Mesenchymal stem cell (in vitro differentiated cells and primary cell): Measurements from ENCODE around the gene SLC7A9.

Experiments
- DNase-seq: peaks from one replicate; pipeline ENCODE4 v3.0.0-alpha.2; 2013
- H2AFZ ChIP-seq: one replicate; pipeline ENCODE4 v1.6.1; 2013; ENCODE audit warnings: low read depth, mild to moderate bottlenecking, control low read depth, inconsistent platforms, low read length, moderate library complexity
- H2AK5ac ChIP-seq: 2 replicates; pipeline ENCODE4 v1.6.1; 2013; ENCODE audit warnings: low read length, moderate library complexity, mild to moderate bottlenecking, inconsistent platforms; ENCODE audit not compliant: severe bottlenecking
- H2BK120ac ChIP-seq: one replicate; pipeline ENCODE4 v1.6.1; 2013; ENCODE audit warnings: low read depth, mild to moderate bottlenecking, inconsistent platforms, low read length, moderate library complexity
- H2BK12ac ChIP-seq, 2 experiments: one replicate each; pipeline ENCODE4 v1.6.1; 2013; ENCODE audit warnings: inconsistent platforms in 2 of 2, low read length in 2 of 2, mild to moderate bottlenecking in 2 of 2, moderate library complexity in 2 of 2, control low read depth in 1 of 2
- H2BK15ac ChIP-seq: one replicate; pipeline ENCODE4 v1.6.1; 2013; ENCODE audit warnings: mild to moderate bottlenecking, low read depth, inconsistent platforms; ENCODE audit not compliant: poor library complexity, severe bottlenecking
- H2BK5ac ChIP-seq: 2 replicates; pipeline ENCODE4 v1.6.1; 2013; ENCODE audit warnings: low read depth, mild to moderate bottlenecking, low read length, control low read depth, inconsistent platforms; ENCODE audit not compliant: poor library complexity, severe bottlenecking
- H3K14ac ChIP-seq, 2 experiments: one replicate each; pipeline ENCODE4 v1.6.1; 2013; ENCODE audit warnings: inconsistent platforms in 2 of 2, low read length in 2 of 2, control low read depth in 1 of 2, mild to moderate bottlenecking in 1 of 2, moderate library complexity in 1 of 2
- H3K18ac ChIP-seq, 2 experiments: one replicate each; pipeline ENCODE4 v1.6.1; 2013; ENCODE audit warnings: inconsistent platforms in 2 of 2, low read length in 2 of 2, control low read depth in 1 of 2, low read depth in 1 of 2, mild to moderate bottlenecking in 1 of 2
- H3K23ac ChIP-seq, 2 experiments: one replicate each; pipeline ENCODE4 v1.6.1; 2013; ENCODE audit warnings: inconsistent platforms in 2 of 2, low read length in 2 of 2, mild to moderate bottlenecking in 2 of 2, moderate library complexity in 2 of 2, control low read depth in 1 of 2
- H3K27ac ChIP-seq: 2 replicates; pipeline ENCODE4 v1.5.1; 2013; ENCODE audit warnings: mild to moderate bottlenecking, moderate library complexity, low read length, control low read depth, inconsistent platforms; ENCODE audit not compliant: poor library complexity, severe bottlenecking
- H3K27me3 ChIP-seq, 2 experiments: 2 replicates each; pipeline versions ENCODE4 v1.6.1 to v1.7.0; 2013; ENCODE audit warnings: low read length in 2 of 2, mild to moderate bottlenecking in 2 of 2, moderate library complexity in 2 of 2, control low read depth in 1 of 2, inconsistent platforms in 1 of 2; ENCODE audit not compliant: control insufficient read depth in 1 of 2, insufficient read depth in 1 of 2
- H3K36me3 ChIP-seq, 2 experiments: 2 replicates each; pipeline versions ENCODE4 v1.6.1 to v1.7.0; 2013; ENCODE audit warnings: low read length in 2 of 2, control low read depth in 1 of 2, inconsistent platforms in 1 of 2, low read depth in 1 of 2, mild to moderate bottlenecking in 1 of 2; ENCODE audit not compliant: insufficient read depth in 2 of 2, control insufficient read depth in 1 of 2
- H3K4ac ChIP-seq, 2 experiments: one replicate each; pipeline ENCODE4 v1.6.1; 2013; ENCODE audit warnings: inconsistent platforms in 2 of 2, low read length in 2 of 2, mild to moderate bottlenecking in 2 of 2, moderate library complexity in 2 of 2, control low read depth in 1 of 2, low read depth in 1 of 2
- H3K4me1 ChIP-seq: 2 replicates; pipeline ENCODE4 v1.6.1; 2013; ENCODE audit warnings: low read depth, low read length, control low read depth; ENCODE audit not compliant: control insufficient read depth, insufficient read depth
- H3K4me2 ChIP-seq: 2 replicates; pipeline ENCODE4 v1.6.1; 2013; ENCODE audit warnings: low read length, mild to moderate bottlenecking, inconsistent platforms; ENCODE audit not compliant: poor library complexity, severe bottlenecking
- H3K4me3 ChIP-seq, 2 experiments: 2 replicates each; pipeline versions ENCODE4 v1.5.1 to v1.7.0; 2013; ENCODE audit warnings: low read length in 2 of 2, mild to moderate bottlenecking in 2 of 2, control low read depth in 1 of 2, low read depth in 1 of 2; ENCODE audit not compliant: insufficient read depth in 1 of 2
- H3K79me1 ChIP-seq: replicated peaks from 2 replicates; pipeline ENCODE4 v1.6.1; 2013; ENCODE audit warnings: mild to moderate bottlenecking, control low read depth, low read length, inconsistent platforms; ENCODE audit not compliant: poor library complexity, severe bottlenecking
- H3K9ac ChIP-seq: 2 replicates; pipeline ENCODE4 v1.7.0; 2013; ENCODE audit warnings: mild to moderate bottlenecking, low read length, moderate library complexity
- H3K9me3 ChIP-seq: 2 replicates; pipeline ENCODE4 v1.7.0; 2013; ENCODE audit warnings: mild to moderate bottlenecking, low read length; ENCODE audit not compliant: control insufficient read depth
- H4K8ac ChIP-seq: one replicate; pipeline ENCODE4 v1.6.1; 2013; ENCODE audit warnings: inconsistent platforms, mild to moderate bottlenecking, low read length, moderate library complexity
- H4K91ac ChIP-seq: one replicate; pipeline ENCODE4 v1.6.1; 2013; ENCODE audit warnings: mild to moderate bottlenecking, low read length, inconsistent platforms
- WGBS: methylation state at CpG from one replicate; pipeline ENCODE4 v1.1.7; 2013; ENCODE audit warnings: mixed read lengths; 5-methylcytosine and 5-hydroxymethylcytosine counted together

SLC7A9 gene

DNA sequence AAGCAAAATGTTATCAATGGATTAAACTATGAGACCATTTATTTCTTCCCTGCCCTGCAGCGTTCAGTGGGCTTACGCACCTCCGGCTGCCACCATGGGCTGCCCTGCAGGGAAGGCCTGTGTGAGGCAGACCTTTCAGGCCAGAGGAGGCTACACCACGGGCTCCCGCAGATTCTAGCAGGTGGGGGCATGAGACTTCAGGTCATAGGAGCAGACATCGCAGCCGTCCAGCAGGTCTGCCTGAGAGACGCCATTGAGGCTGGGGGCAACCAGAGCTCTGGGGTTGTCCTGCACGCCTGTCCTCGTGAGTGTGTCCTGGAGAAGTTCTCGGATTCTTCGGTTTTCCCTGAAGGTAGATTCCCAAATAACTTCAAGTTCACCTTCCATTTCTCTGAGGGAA is 9.4 kb upstream of the SLC7A9 start:
- no peak overlapping the region for H3K18ac ChIP-seq
- no peaks in the 10 kb centered on the region for H3K9me3 ChIP-seq
- H2BK15ac ChIP-seq, result no peak overlapping the region
- no peak overlapping the region for H4K8ac ChIP-seq
- no peak overlapping the region for H3K4me2 ChIP-seq
- no peak overlapping the region for H3K14ac ChIP-seq
- H2BK120ac ChIP-seq, result no peak overlapping the region
- H3K4me1 ChIP-seq, result peaks cover 16% of the 10 kb centered on the region
- peaks cover 27 to 33% of the 10 kb centered on the region in 2 experiments for H3K36me3 ChIP-seq
- H2BK5ac ChIP-seq, result no peak overlapping the region
- H3K27ac ChIP-seq, result no peak overlapping the region
- no peak overlapping the region for H3K23ac ChIP-seq
- H3K4me3 ChIP-seq, result no peak overlapping the region
- no peak for DNase-seq
- no peaks in the 10 kb centered on the region for H3K27me3 ChIP-seq
- H3K9ac ChIP-seq, result no peak overlapping the region
- H2BK12ac ChIP-seq, result no peak overlapping the region
- H4K91ac ChIP-seq, result no peak overlapping the region
- no peak overlapping the region for H2AFZ ChIP-seq
- H3K4ac ChIP-seq, result no peak overlapping the region
- WGBS, result 98% methylated on average over 10 of the region's 12 CpGs
- no peak overlapping the region for H2AK5ac ChIP-seq
- no peaks in the 10 kb centered on the region for H3K79me1 ChIP-seq

DNA sequence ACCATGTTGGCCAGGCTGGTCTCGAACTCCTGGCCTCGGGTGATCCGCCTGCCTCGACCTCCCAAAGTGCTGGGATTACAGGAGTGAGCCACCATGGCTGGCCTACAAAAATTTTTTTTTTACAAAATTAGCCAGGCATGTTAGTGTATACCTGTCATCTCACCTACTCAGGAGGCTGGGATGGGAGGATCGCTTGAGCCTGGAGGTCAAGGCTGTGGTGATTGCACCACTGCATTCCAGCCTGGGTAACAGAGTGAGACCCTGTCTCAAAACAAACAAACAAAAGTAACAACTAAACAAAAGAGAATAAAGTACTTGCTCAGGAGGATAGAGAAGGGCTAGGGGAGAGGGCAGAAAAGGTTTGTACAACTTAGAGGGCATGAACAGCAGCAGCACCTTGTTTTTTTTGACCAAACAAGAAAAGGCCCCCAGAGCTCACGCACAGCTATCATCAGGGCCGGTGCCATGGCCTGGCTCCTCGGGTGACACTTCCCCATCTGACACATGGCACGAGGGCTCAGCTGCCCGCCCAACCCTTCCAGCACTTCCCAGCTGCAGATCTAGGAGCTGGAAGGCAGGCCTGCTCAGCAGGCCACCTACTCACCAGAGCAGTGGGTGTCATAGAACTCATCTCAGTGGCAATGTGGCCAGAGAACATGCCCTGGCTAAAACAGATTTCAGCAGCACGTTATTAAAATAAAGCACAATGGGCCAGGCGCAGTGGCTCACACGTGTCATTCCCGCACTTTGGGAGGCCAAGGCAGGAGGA is 8.6 kb upstream of the SLC7A9 start:
- Histone ChIP-seq H4K8ac (no peak overlapping the region), H3K4ac (no peak overlapping the region), H3K79me1 (no peaks in the 10 kb centered on the region), H4K91ac (no peak overlapping the region), H3K27ac (no peak overlapping the region), H3K36me3 (peaks cover 27 to 33% of the 10 kb centered on the region in 2 experiments), H3K18ac (no peak overlapping the region), H3K14ac (no peak overlapping the region), H3K4me2 (no peak overlapping the region), H2BK120ac (no peak overlapping the region), H2AFZ (no peak overlapping the region), H3K23ac (no peak overlapping the region), H3K9ac (no peak overlapping the region), H3K27me3 (no peaks in the 10 kb centered on the region), H3K4me3 (no peak overlapping the region), H2AK5ac (no peak overlapping the region), H2BK12ac (no peak overlapping the region), H2BK5ac (no peak overlapping the region), H2BK15ac (no peak overlapping the region), H3K4me1 (peaks cover 16% of the 10 kb centered on the region), H3K9me3 (no peaks in the 10 kb centered on the region)
- no peak for DNase-seq
- WGBS, result 97% methylated on average over 13 of the region's 14 CpGs

DNA sequence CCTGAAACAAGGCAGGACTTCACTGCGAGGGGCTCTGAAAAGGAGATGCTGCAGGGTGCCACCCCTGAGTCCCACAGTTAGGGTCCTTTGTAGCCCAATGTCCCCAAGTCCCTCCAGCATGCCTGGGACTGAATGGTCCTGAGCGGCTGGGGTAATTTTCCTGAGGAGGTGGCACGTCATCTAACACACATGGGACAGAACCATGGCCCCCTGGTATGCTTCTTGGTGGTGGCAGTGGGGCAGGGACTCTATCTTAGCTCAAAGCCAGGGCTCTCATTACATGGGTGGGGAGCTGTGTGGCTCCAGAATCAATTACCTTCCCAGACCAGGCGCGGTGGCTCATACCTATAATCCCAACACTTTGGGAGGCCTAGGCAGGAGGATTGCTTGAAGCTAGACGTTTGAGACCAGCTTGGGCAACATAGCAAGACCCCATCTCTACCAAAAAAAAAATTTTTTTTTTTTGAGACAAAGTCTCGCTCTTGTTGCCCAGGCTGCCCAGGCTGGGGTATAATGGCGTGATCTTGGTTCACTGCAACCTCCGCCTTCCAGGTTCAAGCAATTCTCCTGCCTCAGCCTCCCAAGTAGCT is 7.9 kb upstream of the SLC7A9 start:
- Histone ChIP-seq H2BK5ac (no peak overlapping the region), H3K27ac (no peak overlapping the region), H3K23ac (no peak overlapping the region), H4K91ac (no peak overlapping the region), H3K4me2 (no peak overlapping the region), H2BK15ac (no peak overlapping the region), H3K9ac (no peak overlapping the region), H3K27me3 (no peaks in the 10 kb centered on the region), H3K36me3 (peaks cover 27 to 33% of the 10 kb centered on the region in 2 experiments), H2BK12ac (no peak overlapping the region), H2BK120ac (no peak overlapping the region), H3K4ac (no peak overlapping the region), H3K4me3 (no peak overlapping the region), H3K79me1 (no peaks in the 10 kb centered on the region), H2AFZ (no peak overlapping the region), H4K8ac (no peak overlapping the region), H3K9me3 (no peaks in the 10 kb centered on the region), H3K14ac (no peak overlapping the region), H3K4me1 (peaks cover 16% of the 10 kb centered on the region), H2AK5ac (peak overlapping the region; percentile 57), H3K18ac (no peak overlapping the region)
- no peak for DNase-seq
- WGBS, result 86% methylated on average over 7 of the region's 9 CpGs

DNA sequence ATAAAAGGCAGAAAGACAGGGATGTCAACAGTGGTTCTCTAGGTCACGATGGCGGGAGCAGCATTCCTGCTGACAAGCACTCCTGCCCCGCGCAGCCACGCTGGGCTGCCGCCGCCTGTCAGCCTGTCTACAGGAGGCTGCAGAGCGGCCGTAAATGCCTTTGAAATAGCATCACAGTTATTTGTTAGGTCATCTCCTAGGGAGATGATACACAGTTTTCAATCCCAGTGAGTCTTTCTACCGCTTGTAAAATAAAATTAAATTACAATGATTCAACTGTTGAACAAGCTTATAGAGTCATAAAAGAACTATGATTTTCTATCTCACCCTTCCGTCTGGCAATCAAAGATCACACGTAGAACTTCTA is 7.3 kb upstream of the SLC7A9 start:
- DNase-seq, result peak; percentile 38
- Histone ChIP-seq H3K23ac (no peak overlapping the region), H3K79me1 (no peaks in the 10 kb centered on the region), H2AFZ (no peak overlapping the region), H2BK120ac (no peak overlapping the region), H3K14ac (no peak overlapping the region), H3K27ac (no peak overlapping the region), H3K4me1 (peaks cover 16% of the 10 kb centered on the region), H2BK12ac (no peak overlapping the region), H2BK15ac (no peak overlapping the region), H3K9ac (no peak overlapping the region), H3K36me3 (peaks cover 26 to 33% of the 10 kb centered on the region in 2 experiments), H2AK5ac (no peak overlapping the region), H4K91ac (no peak overlapping the region), H3K4me2 (no peak overlapping the region), H2BK5ac (no peak overlapping the region), H3K27me3 (no peaks in the 10 kb centered on the region), H3K9me3 (no peaks in the 10 kb centered on the region), H4K8ac (no peak overlapping the region), H3K4me3 (no peak overlapping the region), H3K4ac (no peak overlapping the region), H3K18ac (no peak overlapping the region)
- WGBS, result 80% methylated on average over 9 of the region's 12 CpGs
